GM21737 (cell line): ENCODE results near the gene BTN1A1.
"Not testable (repeated sequence)": the region's sequence is repeated elsewhere in the genome, so short reads cannot be mapped to it uniquely, and the experiment has no call there.

ENCODE experiments used
- ATAC-seq: cut with Tn5 transposase; IDR thresholded peaks from one replicate; pipeline ENCODE4 v1.9.1; 2021; ENCODE audit warnings: mild to moderate bottlenecking, moderate library complexity; ENCODE audit not compliant: unreplicated experiment

The BTN1A1 gene

GRCh38 chr6:26500102-26500501 is at the start of gene BTN1A1:
Gene BTN1A1, plus strand, starts transcription at chr6:26500303. Its CDS starts 984 bp downstream, at chr6:26501287.
- no peak for ATAC-seq

- no peak for ATAC-seq
These were observed 47.4 kb upstream of the BTN1A1 start for GRCh38 chr6:26452631-26453235.

GRCh38 chr6:26454631-26455030 is 45.5 kb upstream of the BTN1A1 start:
- ATAC-seq, result no peak

GRCh38 chr6:26455357-26455970 is 44.6 kb upstream of the BTN1A1 start:
- no peak for ATAC-seq

GRCh38 chr6:26457264-26457805 is 42.8 kb upstream of the BTN1A1 start:
- peak; percentile 10 for ATAC-seq

GRCh38 chr6:26457806-26458688 is 42.1 kb upstream of the BTN1A1 start, which contains the start of gene BTN2A1:
Gene BTN2A1, plus strand, starts transcription at chr6:26457955. Its CDS starts 682 bp downstream, at chr6:26458637.
- ATAC-seq, result peak; percentile 95

GRCh38 chr6:26459023-26459810 is 40.9 kb upstream of the BTN1A1 start:
- no peak for ATAC-seq

- not testable (repeated sequence) for ATAC-seq
These were observed 38.8 kb upstream of the BTN1A1 start for GRCh38 chr6:26461353-26461752.

GRCh38 chr6:26464014-26464413 is 36.1 kb upstream of the BTN1A1 start:
- ATAC-seq, result no peak

- no peak for ATAC-seq
These were observed 35.5 kb upstream of the BTN1A1 start for GRCh38 chr6:26464416-26465131.

GRCh38 chr6:26465776-26466175 is 34.3 kb upstream of the BTN1A1 start:
- no peak for ATAC-seq

- ATAC-seq, result no peak
These were observed 31.3 kb upstream of the BTN1A1 start for GRCh38 chr6:26468829-26469228.

GRCh38 chr6:26470643-26471042 is 29.5 kb upstream of the BTN1A1 start:
- ATAC-seq, result no peak

- ATAC-seq, result no peak
These were observed 28.1 kb upstream of the BTN1A1 start for GRCh38 chr6:26471970-26472369.

- ATAC-seq, result no peak
These were observed 27.4 kb upstream of the BTN1A1 start for GRCh38 chr6:26472549-26473290.

- no peak for ATAC-seq
These were observed 26.7 kb upstream of the BTN1A1 start for GRCh38 chr6:26473429-26473757.

GRCh38 chr6:26473758-26474438 is 26.2 kb upstream of the BTN1A1 start:
- ATAC-seq, result peak; percentile 87

GRCh38 chr6:26474439-26474881 is 25.6 kb upstream of the BTN1A1 start:
- ATAC-seq, result no peak
